GM10266 (cell line): ENCODE measurements around the gene WNT3.

ENCODE experiments used
- DNase-seq: peaks from one replicate; pipeline ENCODE4 v3.0.0; 2012; ENCODE audit errors: extremely low spot score
- CTCF ChIP-seq: IDR thresholded peaks from 2 replicates; pipeline ENCODE4 v1.5.1; 2012; ENCODE audit warnings: mild to moderate bottlenecking, low read depth; ENCODE audit not compliant: control insufficient read depth, insufficient read depth; ENCODE audit errors: missing control alignments

Gene WNT3

GRCh38 chr17:46745376-46745775 lies 73.1 kb downstream of the WNT3 start:
- no peak for TF ChIP-seq CTCF
- DNase-seq: no peak

DNA sequence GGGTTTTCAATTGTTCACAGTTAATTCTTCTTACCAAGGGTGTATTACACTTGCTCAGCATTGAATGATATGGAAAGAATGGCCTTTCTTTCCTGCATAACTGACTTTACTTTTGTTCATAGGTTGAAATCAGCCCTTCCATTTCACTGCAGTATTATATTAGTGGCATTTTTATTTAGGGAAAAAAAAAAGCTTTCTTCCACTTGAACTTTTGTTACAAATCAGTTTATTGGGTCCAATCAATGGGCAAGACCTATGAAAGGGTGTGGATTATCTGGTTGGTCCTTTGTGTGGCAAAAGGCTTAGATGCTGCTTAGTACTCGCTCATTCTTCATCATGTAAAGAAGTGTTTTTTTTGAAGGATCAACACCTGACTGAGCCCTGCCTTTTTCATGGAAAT lies 74.1 kb downstream of the WNT3 start:
- no peak for DNase-seq
- TF ChIP-seq CTCF: no peak

DNA sequence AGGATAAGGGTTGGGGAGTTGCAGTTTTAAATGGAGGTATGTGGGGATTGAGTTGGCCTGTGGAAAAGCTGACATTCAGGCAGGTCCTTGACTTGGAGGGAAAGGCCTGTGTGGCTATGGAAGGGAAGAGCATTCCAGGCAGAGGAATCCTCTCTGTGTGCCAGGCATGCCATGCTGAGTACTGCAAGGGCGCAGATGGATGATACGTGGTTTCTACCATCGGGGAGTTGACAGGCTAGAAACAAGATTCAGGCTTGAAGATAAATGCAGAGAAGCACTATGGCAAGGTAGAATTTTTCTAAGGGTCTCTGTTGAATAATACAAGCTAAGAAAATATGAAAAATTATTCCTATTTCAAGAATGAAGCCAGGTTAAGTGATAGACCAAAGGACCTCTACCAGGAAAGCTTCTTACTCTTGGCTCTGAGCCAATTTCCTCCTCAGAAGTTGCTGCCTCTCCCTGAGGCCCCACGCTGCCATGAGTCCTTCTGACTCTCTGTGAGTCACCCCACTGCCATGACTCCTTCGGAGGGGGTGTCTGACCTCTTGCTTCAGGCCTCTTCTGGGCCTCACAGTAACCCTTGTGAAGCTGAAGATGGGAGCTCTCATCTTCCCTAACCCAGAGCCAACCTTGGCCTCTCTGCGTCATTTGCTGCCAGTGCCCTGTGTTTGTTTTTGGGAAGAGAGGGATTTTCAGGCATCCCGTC lies 75.8 kb downstream of the WNT3 start:
- DNase-seq: no peak

DNA sequence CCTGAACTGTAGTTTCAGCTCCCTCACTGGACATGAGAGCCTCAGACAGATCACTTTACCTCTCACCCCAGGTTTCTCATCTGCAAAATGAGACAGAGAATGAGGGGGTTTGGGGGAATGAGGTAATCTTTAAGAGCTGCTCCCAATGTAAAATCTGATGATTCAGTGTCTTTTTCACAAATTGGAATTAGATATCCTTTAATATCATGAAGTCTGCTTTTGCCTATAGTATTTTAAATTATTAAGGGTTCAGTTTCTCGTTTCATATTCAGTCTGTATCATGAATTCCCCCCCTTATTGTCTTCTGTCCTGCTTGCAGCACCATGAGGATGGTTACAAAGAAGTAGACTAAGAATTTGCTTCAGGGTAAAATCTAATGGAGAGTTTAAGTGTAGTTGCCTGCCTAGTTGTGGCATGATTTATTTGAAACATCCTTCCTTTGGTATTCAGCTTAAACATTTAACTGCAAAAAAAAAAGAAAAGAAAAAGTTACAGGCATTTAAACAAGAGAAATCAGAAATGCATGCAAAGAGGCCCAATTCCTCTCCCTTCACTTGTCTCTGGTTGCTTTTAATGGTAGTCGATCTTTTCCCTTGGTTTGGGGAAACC lies 77.3 kb downstream of the WNT3 start:
- DNase-seq: no peak
- TF ChIP-seq CTCF: no peak

More for the DNA sequence above, 75.8 kb downstream of the WNT3 start:
- no peak for TF ChIP-seq CTCF

GRCh38 chr17:46739982-46740381 lies 78.5 kb downstream of the WNT3 start:
- TF ChIP-seq CTCF: no peak
- no peak for DNase-seq

- DNase-seq: no peak
- no peak for TF ChIP-seq CTCF
These were observed 79.9 kb downstream of the WNT3 start for GRCh38 chr17:46738544-46738943.

DNA sequence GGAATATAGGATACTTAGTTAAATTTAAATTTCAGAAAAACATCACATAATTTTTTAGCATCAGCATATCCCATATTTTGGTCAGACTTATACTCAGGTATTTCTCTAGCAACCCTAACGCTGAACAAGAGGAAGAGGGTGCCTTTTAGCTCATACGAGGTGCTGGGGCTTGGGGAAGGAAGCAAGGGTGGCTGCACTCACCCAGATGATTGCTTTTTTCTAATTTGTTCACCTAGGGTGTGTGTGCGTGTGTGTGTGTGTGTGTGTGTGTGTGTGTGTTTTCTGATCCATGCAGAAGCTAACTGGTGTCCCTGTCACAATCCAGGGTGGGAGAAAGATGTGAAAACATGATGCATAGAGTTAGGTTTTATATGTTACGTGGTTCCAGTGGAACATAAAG lies 81.2 kb downstream of the WNT3 start:
- no peak for DNase-seq
- TF ChIP-seq CTCF: no peak
